ENCODE data around the gene PIGN.

PIGN gene

GRCh38 chr18:62026586-62026985, 160.3 kb downstream of the PIGN start:
- Histone ChIP-seq H3K9ac (ENCODE audit: low read depth in 1 of 2, low read length in 2 of 2) (no peak overlapping the region), H3K36me3 (ENCODE audit: control insufficient read depth in 2 of 2, insufficient read depth in 2 of 2, low read length in 2 of 2) (no peaks in the 10 kb centered on the region), H3K27ac (ENCODE audit: low read depth in 2 of 2, low read length in 2 of 2) (no peak overlapping the region), H3K27me3 (ENCODE audit: control insufficient read depth in 2 of 2, insufficient read depth in 2 of 2, low read length in 2 of 2) (no peaks in the 10 kb centered on the region), H3K4me1 (ENCODE audit: control insufficient read depth in 2 of 2, insufficient read depth in 2 of 2, low read length in 2 of 2) (no peaks in the 10 kb centered on the region), H3K9me3 (ENCODE audit: control insufficient read depth in 2 of 2, low read length in 2 of 2) (no peaks in the 10 kb centered on the region), H3K4me3 (ENCODE audit: low read length in 2 of 2) (no peak overlapping the region)

GRCh38 chr18:62024983-62025382, 161.9 kb downstream of the PIGN start:
- Histone ChIP-seq H3K27me3 (ENCODE audit: control insufficient read depth in 2 of 2, insufficient read depth in 2 of 2, low read length in 2 of 2) (no peaks in the 10 kb centered on the region), H3K36me3 (ENCODE audit: control insufficient read depth in 2 of 2, insufficient read depth in 2 of 2, low read length in 2 of 2) (no peaks in the 10 kb centered on the region), H3K9me3 (ENCODE audit: control insufficient read depth in 2 of 2, low read length in 2 of 2) (no peaks in the 10 kb centered on the region), H3K9ac (ENCODE audit: low read depth in 1 of 2, low read length in 2 of 2) (no peak overlapping the region), H3K4me3 (ENCODE audit: low read length in 2 of 2) (no peak overlapping the region), H3K27ac (ENCODE audit: low read depth in 2 of 2, low read length in 2 of 2) (no peak overlapping the region), H3K4me1 (ENCODE audit: control insufficient read depth in 2 of 2, insufficient read depth in 2 of 2, low read length in 2 of 2) (no peaks in the 10 kb centered on the region)

- H3K4me3 ChIP-seq (ENCODE audit: low read length in 2 of 2): no peak overlapping the region
- H3K9me3 ChIP-seq (ENCODE audit: control insufficient read depth in 2 of 2, low read length in 2 of 2): no peaks in the 10 kb centered on the region
- no peaks in the 10 kb centered on the region for H3K4me1 ChIP-seq (ENCODE audit: control insufficient read depth in 2 of 2, insufficient read depth in 2 of 2, low read length in 2 of 2)
- no peak overlapping the region for H3K27ac ChIP-seq (ENCODE audit: low read depth in 2 of 2, low read length in 2 of 2)
- no peak overlapping the region for H3K9ac ChIP-seq (ENCODE audit: low read depth in 1 of 2, low read length in 2 of 2)
- no peaks in the 10 kb centered on the region for H3K27me3 ChIP-seq (ENCODE audit: control insufficient read depth in 2 of 2, insufficient read depth in 2 of 2, low read length in 2 of 2)
- no peaks in the 10 kb centered on the region for H3K36me3 ChIP-seq (ENCODE audit: control insufficient read depth in 2 of 2, insufficient read depth in 2 of 2, low read length in 2 of 2)
Measured at GRCh38 chr18:62023536-62023935, 163.3 kb downstream of the PIGN start.

- Histone ChIP-seq H3K9ac (ENCODE audit: low read depth in 1 of 2, low read length in 2 of 2) (no peak overlapping the region), H3K27me3 (ENCODE audit: control insufficient read depth in 2 of 2, insufficient read depth in 2 of 2, low read length in 2 of 2) (no peaks in the 10 kb centered on the region), H3K36me3 (ENCODE audit: control insufficient read depth in 2 of 2, insufficient read depth in 2 of 2, low read length in 2 of 2) (no peaks in the 10 kb centered on the region), H3K4me1 (ENCODE audit: control insufficient read depth in 2 of 2, insufficient read depth in 2 of 2, low read length in 2 of 2) (no peaks in the 10 kb centered on the region), H3K27ac (ENCODE audit: low read depth in 2 of 2, low read length in 2 of 2) (no peak overlapping the region), H3K4me3 (ENCODE audit: low read length in 2 of 2) (no peak overlapping the region), H3K9me3 (ENCODE audit: control insufficient read depth in 2 of 2, low read length in 2 of 2) (no peaks in the 10 kb centered on the region)
Measured at GRCh38 chr18:62018759-62019041, 168.2 kb downstream of the PIGN start.

- H3K4me3 ChIP-seq (ENCODE audit: low read length in 2 of 2): no peak overlapping the region
- H3K9ac ChIP-seq (ENCODE audit: low read depth in 1 of 2, low read length in 2 of 2): no peak overlapping the region
- no peaks in the 10 kb centered on the region for H3K27me3 ChIP-seq (ENCODE audit: control insufficient read depth in 2 of 2, insufficient read depth in 2 of 2, low read length in 2 of 2)
- no peak overlapping the region for H3K27ac ChIP-seq (ENCODE audit: low read depth in 2 of 2, low read length in 2 of 2)
- no peaks in the 10 kb centered on the region for H3K9me3 ChIP-seq (ENCODE audit: control insufficient read depth in 2 of 2, low read length in 2 of 2)
- no peaks in the 10 kb centered on the region for H3K36me3 ChIP-seq (ENCODE audit: control insufficient read depth in 2 of 2, insufficient read depth in 2 of 2, low read length in 2 of 2)
- no peaks in the 10 kb centered on the region for H3K4me1 ChIP-seq (ENCODE audit: control insufficient read depth in 2 of 2, insufficient read depth in 2 of 2, low read length in 2 of 2)
Measured at GRCh38 chr18:62018034-62018758, 168.7 kb downstream of the PIGN start.

- no peaks in the 10 kb centered on the region for H3K27me3 ChIP-seq (ENCODE audit: control insufficient read depth in 2 of 2, insufficient read depth in 2 of 2, low read length in 2 of 2)
- H3K36me3 ChIP-seq (ENCODE audit: control insufficient read depth in 2 of 2, insufficient read depth in 2 of 2, low read length in 2 of 2): no peaks in the 10 kb centered on the region
- no peak overlapping the region for H3K4me3 ChIP-seq (ENCODE audit: low read length in 2 of 2)
- no peak overlapping the region for H3K9ac ChIP-seq (ENCODE audit: low read depth in 1 of 2, low read length in 2 of 2)
- no peaks in the 10 kb centered on the region for H3K4me1 ChIP-seq (ENCODE audit: control insufficient read depth in 2 of 2, insufficient read depth in 2 of 2, low read length in 2 of 2)
- no peak overlapping the region for H3K27ac ChIP-seq (ENCODE audit: low read depth in 2 of 2, low read length in 2 of 2)
- H3K9me3 ChIP-seq (ENCODE audit: control insufficient read depth in 2 of 2, low read length in 2 of 2): no peaks in the 10 kb centered on the region
Measured at GRCh38 chr18:62017618-62018017, 169.2 kb downstream of the PIGN start.

GRCh38 chr18:62011416-62011815, 175.4 kb downstream of the PIGN start:
- no peaks in the 10 kb centered on the region for H3K4me1 ChIP-seq (ENCODE audit: control insufficient read depth in 2 of 2, insufficient read depth in 2 of 2, low read length in 2 of 2)
- no peak overlapping the region for H3K27ac ChIP-seq (ENCODE audit: low read depth in 2 of 2, low read length in 2 of 2)
- no peaks in the 10 kb centered on the region for H3K36me3 ChIP-seq (ENCODE audit: control insufficient read depth in 2 of 2, insufficient read depth in 2 of 2, low read length in 2 of 2)
- H3K9ac ChIP-seq (ENCODE audit: low read depth in 1 of 2, low read length in 2 of 2): no peak overlapping the region
- no peak overlapping the region for H3K4me3 ChIP-seq (ENCODE audit: low read length in 2 of 2)
- no peaks in the 10 kb centered on the region for H3K27me3 ChIP-seq (ENCODE audit: control insufficient read depth in 2 of 2, insufficient read depth in 2 of 2, low read length in 2 of 2)
- no peaks in the 10 kb centered on the region for H3K9me3 ChIP-seq (ENCODE audit: control insufficient read depth in 2 of 2, low read length in 2 of 2)

GRCh38 chr18:62009521-62009920, 177.3 kb downstream of the PIGN start:
- no peak overlapping the region for H3K4me3 ChIP-seq (ENCODE audit: low read length in 2 of 2)
- H3K9ac ChIP-seq (ENCODE audit: low read depth in 1 of 2, low read length in 2 of 2): no peak overlapping the region
- no peaks in the 10 kb centered on the region for H3K36me3 ChIP-seq (ENCODE audit: control insufficient read depth in 2 of 2, insufficient read depth in 2 of 2, low read length in 2 of 2)
- H3K9me3 ChIP-seq (ENCODE audit: control insufficient read depth in 2 of 2, low read length in 2 of 2): no peaks in the 10 kb centered on the region
- H3K27me3 ChIP-seq (ENCODE audit: control insufficient read depth in 2 of 2, insufficient read depth in 2 of 2, low read length in 2 of 2): no peaks in the 10 kb centered on the region
- H3K4me1 ChIP-seq (ENCODE audit: control insufficient read depth in 2 of 2, insufficient read depth in 2 of 2, low read length in 2 of 2): no peaks in the 10 kb centered on the region
- no peak overlapping the region for H3K27ac ChIP-seq (ENCODE audit: low read depth in 2 of 2, low read length in 2 of 2)

- H3K27ac ChIP-seq (ENCODE audit: low read depth in 2 of 2, low read length in 2 of 2): no peak overlapping the region
Measured at GRCh38 chr18:62001396-62001795, 185.5 kb downstream of the PIGN start.

GRCh38 chr18:61998957-61999356, 187.9 kb downstream of the PIGN start:
- Histone ChIP-seq H3K36me3 (ENCODE audit: control insufficient read depth in 2 of 2, insufficient read depth in 2 of 2, low read length in 2 of 2) (no peaks in the 10 kb centered on the region), H3K9me3 (ENCODE audit: control insufficient read depth in 2 of 2, low read length in 2 of 2) (no peaks in the 10 kb centered on the region), H3K27ac (ENCODE audit: low read depth in 2 of 2, low read length in 2 of 2) (no peak overlapping the region), H3K4me1 (ENCODE audit: control insufficient read depth in 2 of 2, insufficient read depth in 2 of 2, low read length in 2 of 2) (no peaks in the 10 kb centered on the region), H3K9ac (ENCODE audit: low read depth in 1 of 2, low read length in 2 of 2) (no peak overlapping the region), H3K4me3 (ENCODE audit: low read length in 2 of 2) (no peak overlapping the region), H3K27me3 (ENCODE audit: control insufficient read depth in 2 of 2, insufficient read depth in 2 of 2, low read length in 2 of 2) (no peaks in the 10 kb centered on the region)

More at GRCh38 chr18:62001396-62001795, 185.5 kb downstream of the PIGN start:
- Histone ChIP-seq H3K9ac (ENCODE audit: low read depth in 1 of 2, low read length in 2 of 2) (no peak overlapping the region), H3K27me3 (ENCODE audit: control insufficient read depth in 2 of 2, insufficient read depth in 2 of 2, low read length in 2 of 2) (no peaks in the 10 kb centered on the region), H3K4me1 (ENCODE audit: control insufficient read depth in 2 of 2, insufficient read depth in 2 of 2, low read length in 2 of 2) (no peaks in the 10 kb centered on the region), H3K9me3 (ENCODE audit: control insufficient read depth in 2 of 2, low read length in 2 of 2) (no peaks in the 10 kb centered on the region), H3K4me3 (ENCODE audit: low read length in 2 of 2) (no peak overlapping the region), H3K36me3 (ENCODE audit: control insufficient read depth in 2 of 2, insufficient read depth in 2 of 2, low read length in 2 of 2) (no peaks in the 10 kb centered on the region)

- H3K36me3 ChIP-seq (ENCODE audit: control insufficient read depth in 2 of 2, insufficient read depth in 2 of 2, low read length in 2 of 2): no peaks in the 10 kb centered on the region
- no peaks in the 10 kb centered on the region for H3K27me3 ChIP-seq (ENCODE audit: control insufficient read depth in 2 of 2, insufficient read depth in 2 of 2, low read length in 2 of 2)
- no peak overlapping the region for H3K27ac ChIP-seq (ENCODE audit: low read depth in 2 of 2, low read length in 2 of 2)
- H3K4me1 ChIP-seq (ENCODE audit: control insufficient read depth in 2 of 2, insufficient read depth in 2 of 2, low read length in 2 of 2): no peaks in the 10 kb centered on the region
- H3K4me3 ChIP-seq (ENCODE audit: low read length in 2 of 2): no peak overlapping the region
- H3K9me3 ChIP-seq (ENCODE audit: control insufficient read depth in 2 of 2, low read length in 2 of 2): no peaks in the 10 kb centered on the region
- H3K9ac ChIP-seq (ENCODE audit: low read depth in 1 of 2, low read length in 2 of 2): no peak overlapping the region
Measured at GRCh38 chr18:61998335-61998734, 188.5 kb downstream of the PIGN start.

All from mucosa of rectum (tissue), 2 donors.